ENCODE measurements around the gene SUFU. TPM values are rescaled to one million over a fixed set of nuclear protein-coding genes. Genes with fewer than 3 reads are reported as not detected.

SUFU gene
- total and polyA plus RNA-seq, 2 of the 8 experiments (the other 6 are each of a cell fraction or from before 2014, with no cell fraction given): 7.0 to 10.8 TPM

DNA sequence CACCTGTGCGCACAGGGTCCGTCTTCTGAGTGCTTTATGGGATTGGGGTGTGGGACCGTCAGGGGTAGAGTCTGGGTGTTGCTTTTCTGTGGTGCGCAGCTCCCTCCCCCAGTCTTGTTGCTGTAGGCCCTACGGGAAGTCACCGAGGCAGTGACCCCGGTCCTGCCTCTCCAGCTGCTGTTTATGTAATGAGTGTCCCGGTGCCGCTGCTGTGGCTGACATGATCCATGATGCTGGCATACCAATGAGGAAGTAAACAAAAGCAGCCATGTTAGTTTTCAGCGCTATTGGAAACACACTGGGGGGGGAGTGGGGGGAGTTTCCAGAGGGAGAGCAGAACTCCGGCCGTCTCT is 141.6 kb downstream of the SUFU start (continued):
- TF ChIP-seq, protein P1, sequence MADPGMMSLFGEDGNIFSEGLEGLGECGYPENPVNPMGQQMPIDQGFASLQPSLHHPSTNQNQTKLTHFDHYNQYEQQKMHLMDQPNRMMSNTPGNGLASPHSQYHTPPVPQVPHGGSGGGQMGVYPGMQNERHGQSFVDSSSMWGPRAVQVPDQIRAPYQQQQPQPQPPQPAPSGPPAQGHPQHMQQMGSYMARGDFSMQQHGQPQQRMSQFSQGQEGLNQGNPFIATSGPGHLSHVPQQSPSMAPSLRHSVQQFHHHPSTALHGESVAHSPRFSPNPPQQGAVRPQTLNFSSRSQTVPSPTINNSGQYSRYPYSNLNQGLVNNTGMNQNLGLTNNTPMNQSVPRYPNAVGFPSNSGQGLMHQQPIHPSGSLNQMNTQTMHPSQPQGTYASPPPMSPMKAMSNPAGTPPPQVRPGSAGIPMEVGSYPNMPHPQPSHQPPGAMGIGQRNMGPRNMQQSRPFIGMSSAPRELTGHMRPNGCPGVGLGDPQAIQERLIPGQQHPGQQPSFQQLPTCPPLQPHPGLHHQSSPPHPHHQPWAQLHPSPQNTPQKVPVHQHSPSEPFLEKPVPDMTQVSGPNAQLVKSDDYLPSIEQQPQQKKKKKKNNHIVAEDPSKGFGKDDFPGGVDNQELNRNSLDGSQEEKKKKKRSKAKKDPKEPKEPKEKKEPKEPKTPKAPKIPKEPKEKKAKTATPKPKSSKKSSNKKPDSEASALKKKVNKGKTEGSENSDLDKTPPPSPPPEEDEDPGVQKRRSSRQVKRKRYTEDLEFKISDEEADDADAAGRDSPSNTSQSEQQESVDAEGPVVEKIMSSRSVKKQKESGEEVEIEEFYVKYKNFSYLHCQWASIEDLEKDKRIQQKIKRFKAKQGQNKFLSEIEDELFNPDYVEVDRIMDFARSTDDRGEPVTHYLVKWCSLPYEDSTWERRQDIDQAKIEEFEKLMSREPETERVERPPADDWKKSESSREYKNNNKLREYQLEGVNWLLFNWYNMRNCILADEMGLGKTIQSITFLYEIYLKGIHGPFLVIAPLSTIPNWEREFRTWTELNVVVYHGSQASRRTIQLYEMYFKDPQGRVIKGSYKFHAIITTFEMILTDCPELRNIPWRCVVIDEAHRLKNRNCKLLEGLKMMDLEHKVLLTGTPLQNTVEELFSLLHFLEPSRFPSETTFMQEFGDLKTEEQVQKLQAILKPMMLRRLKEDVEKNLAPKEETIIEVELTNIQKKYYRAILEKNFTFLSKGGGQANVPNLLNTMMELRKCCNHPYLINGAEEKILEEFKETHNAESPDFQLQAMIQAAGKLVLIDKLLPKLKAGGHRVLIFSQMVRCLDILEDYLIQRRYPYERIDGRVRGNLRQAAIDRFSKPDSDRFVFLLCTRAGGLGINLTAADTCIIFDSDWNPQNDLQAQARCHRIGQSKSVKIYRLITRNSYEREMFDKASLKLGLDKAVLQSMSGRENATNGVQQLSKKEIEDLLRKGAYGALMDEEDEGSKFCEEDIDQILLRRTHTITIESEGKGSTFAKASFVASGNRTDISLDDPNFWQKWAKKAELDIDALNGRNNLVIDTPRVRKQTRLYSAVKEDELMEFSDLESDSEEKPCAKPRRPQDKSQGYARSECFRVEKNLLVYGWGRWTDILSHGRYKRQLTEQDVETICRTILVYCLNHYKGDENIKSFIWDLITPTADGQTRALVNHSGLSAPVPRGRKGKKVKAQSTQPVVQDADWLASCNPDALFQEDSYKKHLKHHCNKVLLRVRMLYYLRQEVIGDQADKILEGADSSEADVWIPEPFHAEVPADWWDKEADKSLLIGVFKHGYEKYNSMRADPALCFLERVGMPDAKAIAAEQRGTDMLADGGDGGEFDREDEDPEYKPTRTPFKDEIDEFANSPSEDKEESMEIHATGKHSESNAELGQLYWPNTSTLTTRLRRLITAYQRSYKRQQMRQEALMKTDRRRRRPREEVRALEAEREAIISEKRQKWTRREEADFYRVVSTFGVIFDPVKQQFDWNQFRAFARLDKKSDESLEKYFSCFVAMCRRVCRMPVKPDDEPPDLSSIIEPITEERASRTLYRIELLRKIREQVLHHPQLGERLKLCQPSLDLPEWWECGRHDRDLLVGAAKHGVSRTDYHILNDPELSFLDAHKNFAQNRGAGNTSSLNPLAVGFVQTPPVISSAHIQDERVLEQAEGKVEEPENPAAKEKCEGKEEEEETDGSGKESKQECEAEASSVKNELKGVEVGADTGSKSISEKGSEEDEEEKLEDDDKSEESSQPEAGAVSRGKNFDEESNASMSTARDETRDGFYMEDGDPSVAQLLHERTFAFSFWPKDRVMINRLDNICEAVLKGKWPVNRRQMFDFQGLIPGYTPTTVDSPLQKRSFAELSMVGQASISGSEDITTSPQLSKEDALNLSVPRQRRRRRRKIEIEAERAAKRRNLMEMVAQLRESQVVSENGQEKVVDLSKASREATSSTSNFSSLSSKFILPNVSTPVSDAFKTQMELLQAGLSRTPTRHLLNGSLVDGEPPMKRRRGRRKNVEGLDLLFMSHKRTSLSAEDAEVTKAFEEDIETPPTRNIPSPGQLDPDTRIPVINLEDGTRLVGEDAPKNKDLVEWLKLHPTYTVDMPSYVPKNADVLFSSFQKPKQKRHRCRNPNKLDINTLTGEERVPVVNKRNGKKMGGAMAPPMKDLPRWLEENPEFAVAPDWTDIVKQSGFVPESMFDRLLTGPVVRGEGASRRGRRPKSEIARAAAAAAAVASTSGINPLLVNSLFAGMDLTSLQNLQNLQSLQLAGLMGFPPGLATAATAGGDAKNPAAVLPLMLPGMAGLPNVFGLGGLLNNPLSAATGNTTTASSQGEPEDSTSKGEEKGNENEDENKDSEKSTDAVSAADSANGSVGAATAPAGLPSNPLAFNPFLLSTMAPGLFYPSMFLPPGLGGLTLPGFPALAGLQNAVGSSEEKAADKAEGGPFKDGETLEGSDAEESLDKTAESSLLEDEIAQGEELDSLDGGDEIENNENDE (IDR thresholded peaks at IDR 0.05; ENCODE audit: insufficient replicate concordance, low read length): no peak

Measured in H1 (cell line).